ENCODE data around the gene PRKN.

PRKN gene

DNA sequence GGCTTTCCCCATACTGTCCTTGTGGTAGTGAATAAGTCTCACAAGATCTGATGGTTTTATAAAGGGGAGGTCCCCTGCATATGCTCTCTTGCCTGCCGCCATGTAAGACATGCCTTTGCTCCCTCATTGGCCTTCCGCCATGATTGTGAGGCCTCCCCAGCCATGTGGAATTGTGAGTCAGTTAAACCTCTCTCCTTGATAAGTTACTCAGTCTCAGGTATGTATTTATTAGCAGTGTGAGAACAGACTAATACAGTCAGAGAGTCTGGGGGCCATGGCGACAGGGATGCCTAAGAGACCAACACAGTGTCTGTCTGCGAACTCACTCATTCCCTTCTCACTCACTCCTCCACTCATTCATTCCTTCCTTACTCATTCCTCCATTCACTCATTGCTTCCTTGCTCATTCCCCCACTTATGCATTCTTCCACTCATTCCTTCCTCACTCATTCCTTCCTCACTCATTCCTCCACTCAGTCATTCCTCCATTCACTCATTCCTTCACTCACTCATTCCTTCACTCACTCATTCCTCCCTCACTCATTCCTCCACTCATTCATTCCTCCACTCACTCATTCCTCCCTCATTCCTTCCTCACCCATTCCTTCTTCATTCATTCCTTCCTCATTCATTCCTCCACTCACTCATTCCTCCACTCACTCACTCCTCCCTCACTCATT, 1316.2 kb downstream of the PRKN start:
- H3K4me3 ChIP-seq (ENCODE audit: low read depth, low read length, poor library complexity, severe bottlenecking): no peak overlapping the region
- no peaks in the 10 kb centered on the region for H3K9me3 ChIP-seq (ENCODE audit: low read length)
- H3K79me2 ChIP-seq (ENCODE audit: insufficient read depth, low read length): no peaks in the 10 kb centered on the region
- H3K9ac ChIP-seq (ENCODE audit: low read length): no peak overlapping the region
- H3K4me1 ChIP-seq (ENCODE audit: insufficient read depth, low read length, severe bottlenecking): no peaks in the 10 kb centered on the region
- no peak overlapping the region for H3K4me2 ChIP-seq (ENCODE audit: low read length)
- H3K9me2 ChIP-seq (ENCODE audit: low read depth, low read length): no peaks in the 10 kb centered on the region
- H4K20me1 ChIP-seq (ENCODE audit: insufficient read depth, low read length): no peaks in the 10 kb centered on the region
- no peak overlapping the region for H2AFZ ChIP-seq (ENCODE audit: low read length)
- no peaks in the 10 kb centered on the region for H3K27me3 ChIP-seq (ENCODE audit: insufficient read depth, low read length)
- TF ChIP-seq EZH2 (IDR thresholded peaks at IDR 0.05; ENCODE audit: borderline replicate concordance, low read length): no peak
- TF ChIP-seq, protein P1, sequence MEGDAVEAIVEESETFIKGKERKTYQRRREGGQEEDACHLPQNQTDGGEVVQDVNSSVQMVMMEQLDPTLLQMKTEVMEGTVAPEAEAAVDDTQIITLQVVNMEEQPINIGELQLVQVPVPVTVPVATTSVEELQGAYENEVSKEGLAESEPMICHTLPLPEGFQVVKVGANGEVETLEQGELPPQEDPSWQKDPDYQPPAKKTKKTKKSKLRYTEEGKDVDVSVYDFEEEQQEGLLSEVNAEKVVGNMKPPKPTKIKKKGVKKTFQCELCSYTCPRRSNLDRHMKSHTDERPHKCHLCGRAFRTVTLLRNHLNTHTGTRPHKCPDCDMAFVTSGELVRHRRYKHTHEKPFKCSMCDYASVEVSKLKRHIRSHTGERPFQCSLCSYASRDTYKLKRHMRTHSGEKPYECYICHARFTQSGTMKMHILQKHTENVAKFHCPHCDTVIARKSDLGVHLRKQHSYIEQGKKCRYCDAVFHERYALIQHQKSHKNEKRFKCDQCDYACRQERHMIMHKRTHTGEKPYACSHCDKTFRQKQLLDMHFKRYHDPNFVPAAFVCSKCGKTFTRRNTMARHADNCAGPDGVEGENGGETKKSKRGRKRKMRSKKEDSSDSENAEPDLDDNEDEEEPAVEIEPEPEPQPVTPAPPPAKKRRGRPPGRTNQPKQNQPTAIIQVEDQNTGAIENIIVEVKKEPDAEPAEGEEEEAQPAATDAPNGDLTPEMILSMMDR (IDR thresholded peaks at IDR 0.05; ENCODE audit: low read length): no peak
- H3K36me3 ChIP-seq (ENCODE audit: insufficient read depth, low read length): no peaks in the 10 kb centered on the region
- no peak overlapping the region for H3K27ac ChIP-seq (ENCODE audit: low read depth, low read length, poor library complexity, severe bottlenecking)
- no peaks in the 10 kb centered on the region for H3F3A ChIP-seq (ENCODE audit: insufficient read depth, low read length)

DNA sequence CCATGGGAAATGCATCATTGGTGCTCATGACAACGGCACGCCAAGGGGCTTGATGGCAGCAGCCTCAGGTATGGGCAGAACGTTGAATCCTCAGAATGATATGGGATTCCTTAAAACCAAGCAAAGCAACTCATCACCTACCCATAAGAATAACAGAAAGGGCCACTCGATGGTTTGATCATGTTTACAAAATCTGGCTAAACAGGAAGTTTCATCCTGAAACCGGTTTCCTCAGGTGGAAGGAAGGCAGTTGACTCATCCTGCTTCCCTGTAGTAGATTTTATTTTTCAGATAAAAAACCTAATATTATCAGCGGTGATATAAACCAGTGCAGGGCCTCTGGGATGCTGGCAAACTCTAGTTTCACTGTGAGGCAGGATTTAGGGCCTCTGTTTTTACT, 1316.8 kb downstream of the PRKN start:
- Histone ChIP-seq H3K36me3 (ENCODE audit: insufficient read depth, low read length) (no peaks in the 10 kb centered on the region), H4K20me1 (ENCODE audit: insufficient read depth, low read length) (no peaks in the 10 kb centered on the region), H3K4me3 (ENCODE audit: low read depth, low read length, poor library complexity, severe bottlenecking) (no peak overlapping the region), H3F3A (ENCODE audit: insufficient read depth, low read length) (no peaks in the 10 kb centered on the region), H2AFZ (ENCODE audit: low read length) (no peak overlapping the region), H3K4me2 (ENCODE audit: low read length) (no peak overlapping the region), H3K4me1 (ENCODE audit: insufficient read depth, low read length, severe bottlenecking) (no peaks in the 10 kb centered on the region), H3K9me2 (ENCODE audit: low read depth, low read length) (no peaks in the 10 kb centered on the region), H3K79me2 (ENCODE audit: insufficient read depth, low read length) (no peaks in the 10 kb centered on the region), H3K9ac (ENCODE audit: low read length) (no peak overlapping the region), H3K27me3 (ENCODE audit: insufficient read depth, low read length) (no peaks in the 10 kb centered on the region), H3K9me3 (ENCODE audit: low read length) (no peaks in the 10 kb centered on the region), H3K27ac (ENCODE audit: low read depth, low read length, poor library complexity, severe bottlenecking) (no peak overlapping the region)
- no peak for TF ChIP-seq EZH2 (IDR thresholded peaks at IDR 0.05; ENCODE audit: borderline replicate concordance, low read length)
- TF ChIP-seq, protein P1 (IDR thresholded peaks at IDR 0.05; ENCODE audit: low read length): no peak

DNA sequence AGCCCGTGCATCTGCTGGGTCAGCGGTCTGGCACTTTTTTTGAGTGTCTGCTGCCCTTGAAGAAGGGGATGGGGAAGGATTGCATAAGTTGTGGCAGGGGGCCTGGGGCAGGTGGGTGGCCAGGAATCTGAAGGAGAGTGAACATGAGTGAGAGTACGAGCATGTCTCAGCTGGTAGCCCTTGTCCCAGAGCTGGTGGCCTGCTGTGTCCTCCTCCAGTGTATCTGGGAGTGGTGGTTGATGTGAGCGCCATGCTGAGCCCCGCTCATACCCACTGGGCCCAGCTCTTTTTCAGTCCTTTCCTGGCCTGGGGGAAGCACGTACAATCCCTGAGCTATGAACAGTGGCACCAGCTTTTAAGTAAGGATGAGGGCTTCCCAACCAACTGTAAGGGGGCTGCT, 1317.5 kb downstream of the PRKN start:
- Histone ChIP-seq H3K27me3 (ENCODE audit: insufficient read depth, low read length) (no peaks in the 10 kb centered on the region), H3K4me1 (ENCODE audit: insufficient read depth, low read length, severe bottlenecking) (no peaks in the 10 kb centered on the region), H3K9me2 (ENCODE audit: low read depth, low read length) (no peaks in the 10 kb centered on the region), H4K20me1 (ENCODE audit: insufficient read depth, low read length) (no peaks in the 10 kb centered on the region), H3K9me3 (ENCODE audit: low read length) (no peaks in the 10 kb centered on the region), H2AFZ (ENCODE audit: low read length) (no peak overlapping the region), H3K27ac (ENCODE audit: low read depth, low read length, poor library complexity, severe bottlenecking) (no peak overlapping the region), H3K4me2 (ENCODE audit: low read length) (no peak overlapping the region), H3K79me2 (ENCODE audit: insufficient read depth, low read length) (no peaks in the 10 kb centered on the region), H3F3A (ENCODE audit: insufficient read depth, low read length) (no peaks in the 10 kb centered on the region), H3K4me3 (ENCODE audit: low read depth, low read length, poor library complexity, severe bottlenecking) (no peak overlapping the region), H3K36me3 (ENCODE audit: insufficient read depth, low read length) (no peaks in the 10 kb centered on the region), H3K9ac (ENCODE audit: low read length) (no peak overlapping the region)
- no peak for TF ChIP-seq EZH2 (IDR thresholded peaks at IDR 0.05; ENCODE audit: borderline replicate concordance, low read length)
- TF ChIP-seq, protein P1 (IDR thresholded peaks at IDR 0.05; ENCODE audit: low read length): no peak

Data from OCI-LY1 (cell line).